Lung (tissue), 12 donors: ENCODE results near the gene KRT6B. TPM values are rescaled to one million over a fixed set of nuclear protein-coding genes. Genes with fewer than 3 reads are reported as not detected.

Experiments
- ATAC-seq: fragments of 200-7000 bp; cut with Tn5 transposase; one replicate; pipeline ENCODE4 v1.9.1; 2020; ENCODE audit warnings: moderate number of reproducible peaks; ENCODE audit not compliant: insufficient read depth, low FRiP score
- DNase-seq, 3 donors: peaks; one replicate each; pipeline ENCODE4 v3.0.0-alpha.2; 2013 to 2017
- H3K27ac ChIP-seq, 2 donors: one replicate each; pipeline ENCODE4 v1.5.1; 2013; ENCODE audit warnings: mild to moderate bottlenecking in 2 of 2, moderate library complexity in 2 of 2, control low read depth in 1 of 2, inconsistent platforms in 1 of 2, low read depth in 1 of 2, low read length in 1 of 2
- H3K27me3 ChIP-seq, 3 donors: one replicate each; pipeline ENCODE4 v1.5.1; 2013; ENCODE audit warnings: low read length in 2 of 3; ENCODE audit not compliant: control insufficient read depth in 3 of 3, insufficient read depth in 3 of 3
- H3K36me3 ChIP-seq, 4 donors: one replicate each; pipeline ENCODE4 v1.5.1; 2013; ENCODE audit warnings: low read length in 4 of 4, mild to moderate bottlenecking in 1 of 4, moderate library complexity in 1 of 4; ENCODE audit not compliant: control insufficient read depth in 4 of 4, insufficient read depth in 4 of 4
- H3K4me1 ChIP-seq, 5 donors: one replicate each; pipeline ENCODE4 v1.5.1; 2013; ENCODE audit warnings: low read length in 5 of 5, mild to moderate bottlenecking in 2 of 5, moderate library complexity in 1 of 5; ENCODE audit not compliant: control insufficient read depth in 5 of 5, insufficient read depth in 5 of 5
- H3K4me3 ChIP-seq: one replicate; pipeline ENCODE4 v1.5.1; 2013; ENCODE audit warnings: mild to moderate bottlenecking, control low read depth, moderate library complexity
- H3K9ac ChIP-seq, 2 donors: one replicate each; pipeline ENCODE4 v1.5.1; 2013; ENCODE audit warnings: low read length in 2 of 2, control low read depth in 1 of 2; ENCODE audit not compliant: insufficient read depth in 1 of 2
- H3K9me3 ChIP-seq, 4 donors: one replicate each; pipeline ENCODE4 v1.5.1; 2013; ENCODE audit warnings: low read length in 3 of 4, mild to moderate bottlenecking in 1 of 4, moderate library complexity in 1 of 4; ENCODE audit not compliant: control insufficient read depth in 4 of 4, insufficient read depth in 3 of 4
- CTCF ChIP-seq: IDR thresholded peaks from 2 replicates; pipeline ENCODE4 v1.5.1; 2012; ENCODE audit warnings: mild to moderate bottlenecking; ENCODE audit errors: control extremely low read depth, extremely low read depth
- WGBS, 2 donors: extraction: QIAGEN DNeasy Blood & Tissue Kit; methylation state at CpG; one replicate each; pipeline ENCODE4 v1.1.7; 2013; 5-methylcytosine and 5-hydroxymethylcytosine counted together
- polyA plus RNA-seq, 2 donors: library from polyadenylated mRNA; stranded (reverse); fragments of 200-250 nt; gene quantifications; one replicate each; pipeline ENCODE4 v1.2.1, GENCODE V29; 2013
- total RNA-seq, 2 donors: library from RNA; depleted of rRNA in 1 of 2; stranded (reverse); fragments of >200 nt in 1 of 2; gene quantifications; one replicate each; pipeline ENCODE4 v1.2.1, GENCODE V29; 2014 to 2021
- donor health status: control.
- donor health status: control.
- donor health status: Bipolar disorder and iron deficiency.
- donor health status: healthy.
- donor health status: DM: yes; HTN: yes; CAD: no.

The KRT6B gene
- total and polyA plus RNA-seq, 4 donors = 0.06 to 0.63 (median 0.25) TPM; not detected in 1

DNA sequence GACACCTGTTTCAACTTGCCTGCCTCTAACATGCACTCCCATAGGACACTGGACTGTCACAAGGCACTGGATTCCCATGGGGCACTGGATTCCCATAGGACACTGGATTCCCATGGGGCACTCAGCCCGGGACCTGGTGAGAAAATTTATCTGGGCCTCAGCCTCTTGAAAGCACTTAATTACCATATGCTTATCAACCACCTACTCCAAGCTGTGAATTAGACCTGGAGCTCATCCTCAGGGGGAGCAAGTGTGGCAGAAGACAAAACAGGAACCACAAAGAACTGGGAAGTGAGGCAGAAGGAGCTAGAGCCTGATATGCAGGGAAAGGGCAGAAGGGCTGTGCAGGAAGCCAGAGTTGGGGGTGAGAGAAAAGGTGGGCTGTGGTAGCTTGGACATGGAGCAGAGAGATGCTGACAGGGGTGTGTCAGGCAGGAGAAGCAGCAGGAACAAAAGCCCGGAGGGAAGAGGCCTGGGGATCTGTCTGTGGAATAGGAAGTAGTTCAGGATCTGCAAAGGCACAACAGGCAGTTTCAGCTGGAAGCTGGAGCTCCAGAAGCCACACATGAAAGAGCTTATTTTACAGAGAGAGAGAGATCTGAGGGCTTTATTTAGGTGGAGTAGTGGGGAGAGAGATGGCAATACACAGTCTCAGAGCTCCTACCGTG is 48.9 kb downstream of the KRT6B start:
- DNase-seq (no peak), ATAC-seq (no peak)
- Histone ChIP-seq H3K27ac (no peak overlapping the region), H3K36me3 (no peaks in the 10 kb centered on the region), H3K9me3 (no peaks in the 10 kb centered on the region), H3K27me3 (no peaks in the 10 kb centered on the region), H3K4me3 (no peak overlapping the region), H3K4me1 (no peaks in the 10 kb centered on the region), H3K9ac (no peak overlapping the region)
- TF ChIP-seq CTCF = no peak
- 60 to 68% methylated on average over 3 of the region's 3 CpGs for WGBS, 2 donors

GRCh38 chr12:52402377-52402776 is 49.6 kb downstream of the KRT6B start:
- no peak for ATAC-seq

GRCh38 chr12:52401926-52402325 is 50.0 kb downstream of the KRT6B start:
- Histone ChIP-seq H3K4me1 (no peaks in the 10 kb centered on the region), H3K9ac (no peak overlapping the region), H3K36me3 (no peaks in the 10 kb centered on the region), H3K27ac (no peak overlapping the region), H3K4me3 (no peak overlapping the region), H3K9me3 (no peaks in the 10 kb centered on the region), H3K27me3 (no peaks in the 10 kb centered on the region)
- ATAC-seq = no peak
- no peak for DNase-seq
- WGBS, 2 donors = 85 to 86% methylated on average over 4 of the region's 4 CpGs
- no peak for TF ChIP-seq CTCF

More at GRCh38 chr12:52402377-52402776, 49.6 kb downstream of the KRT6B start:
- no peak for DNase-seq
- TF ChIP-seq CTCF = no peak
- H3K9me3 ChIP-seq = no peaks in the 10 kb centered on the region
- no peaks in the 10 kb centered on the region for H3K27me3 ChIP-seq
- 96 to 98% methylated on average over 2 of the region's 2 CpGs for WGBS, 2 donors
- H3K9ac ChIP-seq = no peak overlapping the region
- no peaks in the 10 kb centered on the region for H3K36me3 ChIP-seq
- H3K4me1 ChIP-seq = no peaks in the 10 kb centered on the region
- H3K4me3 ChIP-seq = no peak overlapping the region
- H3K27ac ChIP-seq = no peak overlapping the region

- Histone ChIP-seq H3K9ac (no peak overlapping the region), H3K27me3 (peaks cover 0 to 3% (median 0%) of the 10 kb centered on the region in 3 donors), H3K4me1 (no peaks in the 10 kb centered on the region), H3K9me3 (no peaks in the 10 kb centered on the region), H3K27ac (no peak overlapping the region), H3K36me3 (no peaks in the 10 kb centered on the region), H3K4me3 (no peak overlapping the region)
- ATAC-seq = no peak
- no peak for TF ChIP-seq CTCF
- 77 to 90% methylated on average over 5 of the region's 5 CpGs for WGBS, 2 donors
- DNase-seq = no peak
Observed at GRCh38 chr12:52401526-52401925, 50.4 kb downstream of the KRT6B start.
